Measurements from ENCODE around the gene BLOC1S1.

The BLOC1S1 gene

DNA sequence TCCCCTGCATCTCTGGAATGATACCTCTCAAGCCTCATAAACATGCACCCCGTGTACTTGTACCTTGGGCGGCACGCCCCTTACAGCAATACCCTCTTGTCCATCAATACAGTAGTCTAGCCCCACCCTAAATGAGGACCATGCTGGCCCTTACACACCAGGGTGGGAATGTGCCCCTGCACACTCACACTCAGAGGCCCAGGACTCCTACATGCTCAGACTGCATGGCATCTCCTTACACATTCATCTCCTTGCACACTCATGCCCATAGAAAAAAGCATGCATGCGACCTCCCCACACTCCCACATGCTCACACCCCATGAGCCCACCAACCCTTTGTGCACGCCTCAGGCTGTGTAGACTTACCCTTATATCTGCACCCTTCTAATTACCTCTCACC is 30.2 kb upstream of the BLOC1S1 start:
- H3K9me3 ChIP-seq (ENCODE audit: control insufficient read depth, low read length) = no peaks in the 10 kb centered on the region
- H2AK5ac ChIP-seq (ENCODE audit: low read length, severe bottlenecking) = no peak overlapping the region
- H2AFZ ChIP-seq (ENCODE audit: low read depth, low read length) = no peak overlapping the region
- H2BK5ac ChIP-seq (ENCODE audit: low read depth, low read length, poor library complexity, severe bottlenecking) = no peak overlapping the region
- DNase-seq = no peak
- H3K4me2 ChIP-seq (ENCODE audit: low read length, poor library complexity, severe bottlenecking) = no peak overlapping the region
- H3K23ac ChIP-seq (ENCODE audit: low read length in 2 of 2) = no peak overlapping the region
- H3K9ac ChIP-seq (ENCODE audit: low read length) = no peak overlapping the region
- no peak overlapping the region for H2BK15ac ChIP-seq (ENCODE audit: low read depth, poor library complexity, severe bottlenecking)
- no peak overlapping the region for H3K18ac ChIP-seq (ENCODE audit: low read depth in 1 of 2, low read length in 2 of 2)
- H3K4ac ChIP-seq (ENCODE audit: low read depth in 1 of 2, low read length in 2 of 2) = no peak overlapping the region
- H4K91ac ChIP-seq (ENCODE audit: low read length) = no peak overlapping the region
- no peak overlapping the region for H3K4me3 ChIP-seq (ENCODE audit: insufficient read depth in 1 of 2, low read depth in 1 of 2, low read length in 2 of 2)
- peaks cover 0 to 33% of the 10 kb centered on the region in 2 experiments for H3K27me3 ChIP-seq (ENCODE audit: control insufficient read depth in 1 of 2, insufficient read depth in 1 of 2, low read length in 2 of 2)
- H3K4me1 ChIP-seq (ENCODE audit: control insufficient read depth, insufficient read depth, low read depth, low read length) = peaks cover 9% of the 10 kb centered on the region
- no peak overlapping the region for H2BK120ac ChIP-seq (ENCODE audit: low read depth, low read length)
- H3K14ac ChIP-seq (ENCODE audit: low read length in 2 of 2) = no peak overlapping the region
- no peak overlapping the region for H2BK12ac ChIP-seq (ENCODE audit: low read length in 2 of 2)
- no peak overlapping the region for H3K27ac ChIP-seq (ENCODE audit: low read length, poor library complexity, severe bottlenecking)
- H3K36me3 ChIP-seq (ENCODE audit: control insufficient read depth in 1 of 2, insufficient read depth in 2 of 2, low read depth in 1 of 2, low read length in 2 of 2) = peaks cover 0 to 38% of the 10 kb centered on the region in 2 experiments
- H3K79me1 ChIP-seq (replicated peaks; ENCODE audit: low read length, poor library complexity, severe bottlenecking) = no peaks in the 10 kb centered on the region
- WGBS = 85% methylated on average over 5 of the region's 5 CpGs
- H4K8ac ChIP-seq (ENCODE audit: low read length) = no peak overlapping the region

DNA sequence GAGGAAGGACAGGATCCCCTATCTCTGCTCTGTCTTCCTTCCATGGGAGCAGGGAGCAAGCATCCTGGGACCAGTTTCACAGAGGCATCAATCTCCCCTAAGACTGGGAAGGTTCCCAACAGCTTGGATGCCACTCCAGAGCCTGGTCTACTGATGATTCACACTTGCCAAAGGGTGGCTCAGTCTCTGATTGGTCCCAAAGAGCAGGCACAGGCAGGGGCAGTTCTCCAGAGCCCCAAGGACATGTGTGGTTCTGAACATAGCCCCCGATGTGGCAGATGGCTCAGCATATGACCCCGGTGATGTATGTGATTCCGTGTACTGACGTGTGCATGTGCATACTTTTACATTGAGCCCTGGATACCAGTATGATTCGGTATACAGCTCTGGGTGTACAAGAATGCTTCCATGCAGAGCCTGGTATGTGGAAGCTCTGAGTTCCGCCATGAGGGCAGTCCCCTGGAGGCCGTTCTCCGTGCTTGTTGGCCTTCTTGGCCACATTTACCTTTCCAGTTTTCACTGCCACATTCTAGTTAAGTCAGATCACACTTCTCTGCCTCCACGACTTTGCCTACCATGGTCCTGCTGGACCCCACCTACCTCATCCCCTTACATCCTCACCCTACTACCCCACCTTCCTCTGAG is 29.4 kb upstream of the BLOC1S1 start:
- peaks cover 0 to 43% of the 10 kb centered on the region in 2 experiments for H3K36me3 ChIP-seq (ENCODE audit: control insufficient read depth in 1 of 2, insufficient read depth in 2 of 2, low read depth in 1 of 2, low read length in 2 of 2)
- H3K27ac ChIP-seq (ENCODE audit: low read length, poor library complexity, severe bottlenecking) = no peak overlapping the region
- H4K8ac ChIP-seq (ENCODE audit: low read length) = no peak overlapping the region
- no peak overlapping the region for H2BK120ac ChIP-seq (ENCODE audit: low read depth, low read length)
- no peak overlapping the region for H4K91ac ChIP-seq (ENCODE audit: low read length)
- H3K4me1 ChIP-seq (ENCODE audit: control insufficient read depth, insufficient read depth, low read depth, low read length) = peaks cover 6% of the 10 kb centered on the region
- H3K18ac ChIP-seq (ENCODE audit: low read depth in 1 of 2, low read length in 2 of 2) = no peak overlapping the region
- H2AK5ac ChIP-seq (ENCODE audit: low read length, severe bottlenecking) = no peak overlapping the region
- H3K9ac ChIP-seq (ENCODE audit: low read length) = no peak overlapping the region
- no peak overlapping the region for H3K4me2 ChIP-seq (ENCODE audit: low read length, poor library complexity, severe bottlenecking)
- DNase-seq = no peak
- no peak overlapping the region for H3K4ac ChIP-seq (ENCODE audit: low read depth in 1 of 2, low read length in 2 of 2)
- no peak overlapping the region for H3K14ac ChIP-seq (ENCODE audit: low read length in 2 of 2)
- H2BK12ac ChIP-seq (ENCODE audit: low read length in 2 of 2) = no peak overlapping the region
- H3K23ac ChIP-seq (ENCODE audit: low read length in 2 of 2) = no peak overlapping the region
- H3K79me1 ChIP-seq (replicated peaks; ENCODE audit: low read length, poor library complexity, severe bottlenecking) = no peaks in the 10 kb centered on the region
- no peak overlapping the region for H2AFZ ChIP-seq (ENCODE audit: low read depth, low read length)
- 83% methylated on average over 9 of the region's 9 CpGs for WGBS
- H3K4me3 ChIP-seq (ENCODE audit: insufficient read depth in 1 of 2, low read depth in 1 of 2, low read length in 2 of 2) = no peak overlapping the region
- H2BK15ac ChIP-seq (ENCODE audit: low read depth, poor library complexity, severe bottlenecking) = no peak overlapping the region
- no peaks in the 10 kb centered on the region for H3K9me3 ChIP-seq (ENCODE audit: control insufficient read depth, low read length)
- no peak overlapping the region for H2BK5ac ChIP-seq (ENCODE audit: low read depth, low read length, poor library complexity, severe bottlenecking)
- H3K27me3 ChIP-seq (ENCODE audit: control insufficient read depth in 1 of 2, insufficient read depth in 1 of 2, low read length in 2 of 2) = peaks cover 0 to 26% of the 10 kb centered on the region in 2 experiments

DNA sequence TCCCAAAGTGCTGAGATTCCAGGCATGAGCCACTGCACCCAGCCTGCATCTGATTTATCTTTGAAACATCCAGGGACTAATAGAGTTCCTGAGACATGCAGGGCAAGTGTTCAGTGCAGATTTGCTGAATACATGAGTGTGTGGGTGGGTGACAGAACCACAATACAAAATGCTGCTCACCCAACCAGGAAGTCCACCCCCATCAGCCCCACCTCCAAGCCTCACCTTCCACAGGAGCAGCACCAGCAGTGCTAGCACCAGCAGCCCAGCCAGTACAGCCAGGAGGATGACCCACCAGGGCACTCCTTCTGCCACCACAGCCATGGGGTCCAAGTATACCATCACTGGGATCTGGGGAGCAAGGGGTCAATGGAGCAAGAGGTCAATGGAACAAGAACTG is 28.1 kb upstream of the BLOC1S1 start:
- no peaks in the 10 kb centered on the region for H3K9me3 ChIP-seq (ENCODE audit: control insufficient read depth, low read length)
- no peak overlapping the region for H2AFZ ChIP-seq (ENCODE audit: low read depth, low read length)
- H3K4me2 ChIP-seq (ENCODE audit: low read length, poor library complexity, severe bottlenecking) = no peak overlapping the region
- H2BK120ac ChIP-seq (ENCODE audit: low read depth, low read length) = no peak overlapping the region
- H3K4me1 ChIP-seq (ENCODE audit: control insufficient read depth, insufficient read depth, low read depth, low read length) = no peaks in the 10 kb centered on the region
- H3K27ac ChIP-seq (ENCODE audit: low read length, poor library complexity, severe bottlenecking) = no peak overlapping the region
- no peak overlapping the region for H2BK5ac ChIP-seq (ENCODE audit: low read depth, low read length, poor library complexity, severe bottlenecking)
- no peak overlapping the region for H3K9ac ChIP-seq (ENCODE audit: low read length)
- peaks cover 0 to 25% of the 10 kb centered on the region in 2 experiments for H3K27me3 ChIP-seq (ENCODE audit: control insufficient read depth in 1 of 2, insufficient read depth in 1 of 2, low read length in 2 of 2)
- no peak overlapping the region for H3K4ac ChIP-seq (ENCODE audit: low read depth in 1 of 2, low read length in 2 of 2)
- DNase-seq = no peak
- H2BK12ac ChIP-seq (ENCODE audit: low read length in 2 of 2) = no peak overlapping the region
- no peak overlapping the region for H3K18ac ChIP-seq (ENCODE audit: low read depth in 1 of 2, low read length in 2 of 2)
- no peak overlapping the region for H2AK5ac ChIP-seq (ENCODE audit: low read length, severe bottlenecking)
- no peaks in the 10 kb centered on the region for H3K79me1 ChIP-seq (replicated peaks; ENCODE audit: low read length, poor library complexity, severe bottlenecking)
- no peak overlapping the region for H3K23ac ChIP-seq (ENCODE audit: low read length in 2 of 2)
- H4K8ac ChIP-seq (ENCODE audit: low read length) = no peak overlapping the region
- H2BK15ac ChIP-seq (ENCODE audit: low read depth, poor library complexity, severe bottlenecking) = no peak overlapping the region
- H3K4me3 ChIP-seq (ENCODE audit: insufficient read depth in 1 of 2, low read depth in 1 of 2, low read length in 2 of 2) = no peak overlapping the region
- peaks cover 0 to 54% of the 10 kb centered on the region in 2 experiments for H3K36me3 ChIP-seq (ENCODE audit: control insufficient read depth in 1 of 2, insufficient read depth in 2 of 2, low read depth in 1 of 2, low read length in 2 of 2)
- H3K14ac ChIP-seq (ENCODE audit: low read length in 2 of 2) = no peak overlapping the region
- no peak overlapping the region for H4K91ac ChIP-seq (ENCODE audit: low read length)

DNA sequence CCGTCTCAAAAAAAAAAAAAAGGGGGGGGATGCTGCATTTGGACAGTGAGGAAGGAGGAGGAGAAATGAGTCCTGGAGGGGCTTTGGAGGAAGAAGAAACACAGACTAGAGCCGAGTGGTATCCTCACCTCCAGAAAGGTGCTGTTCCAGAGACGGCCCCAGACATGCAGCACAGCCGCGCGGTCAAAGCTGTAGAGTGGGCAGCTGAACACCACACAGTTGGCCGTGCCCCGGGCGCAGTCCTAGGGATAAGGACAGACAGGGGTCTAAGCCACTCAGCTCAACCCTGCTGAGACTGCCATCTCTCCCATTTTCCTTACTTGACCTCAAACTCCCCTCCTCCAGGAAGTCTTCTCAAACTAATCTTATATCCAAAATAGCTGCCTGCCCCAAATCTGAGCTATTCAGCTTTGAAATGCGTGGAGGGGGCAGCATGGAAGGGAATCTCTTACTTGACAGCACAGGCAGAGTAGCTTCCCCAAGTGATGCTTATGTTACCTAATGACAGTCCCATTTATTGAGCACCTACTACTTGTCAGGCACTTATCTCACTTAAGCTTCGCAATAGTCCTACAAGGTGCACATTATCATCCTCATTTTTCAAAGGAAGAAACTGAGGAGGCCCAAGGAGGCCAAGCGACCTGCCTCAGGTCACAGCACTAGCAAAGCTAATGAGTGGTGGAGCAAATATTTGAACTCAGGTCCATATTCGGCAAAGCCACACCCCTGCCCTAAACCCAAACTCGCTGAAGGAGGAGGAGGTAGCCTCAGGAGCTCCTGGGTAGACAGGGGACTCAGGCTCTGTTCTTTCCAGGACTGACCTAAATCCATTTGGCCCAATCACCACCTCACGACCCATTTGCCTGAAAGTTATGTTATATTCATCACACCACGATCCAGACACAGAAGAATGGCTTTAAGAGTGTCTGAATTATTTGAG is 26.9 kb upstream of the BLOC1S1 start:
- Histone ChIP-seq H3K14ac (ENCODE audit: low read length in 2 of 2) (no peak overlapping the region), H4K91ac (ENCODE audit: low read length) (no peak overlapping the region), H3K36me3 (ENCODE audit: control insufficient read depth in 1 of 2, insufficient read depth in 2 of 2, low read depth in 1 of 2, low read length in 2 of 2) (peaks cover 0 to 66% of the 10 kb centered on the region in 2 experiments), H3K79me1 (replicated peaks; ENCODE audit: low read length, poor library complexity, severe bottlenecking) (no peaks in the 10 kb centered on the region), H3K9me3 (ENCODE audit: control insufficient read depth, low read length) (no peaks in the 10 kb centered on the region), H3K23ac (ENCODE audit: low read length in 2 of 2) (no peak overlapping the region), H3K4me2 (ENCODE audit: low read length, poor library complexity, severe bottlenecking) (no peak overlapping the region), H3K27ac (ENCODE audit: low read length, poor library complexity, severe bottlenecking) (no peak overlapping the region), H2BK15ac (ENCODE audit: low read depth, poor library complexity, severe bottlenecking) (peak overlapping the region; percentile 16), H2AK5ac (ENCODE audit: low read length, severe bottlenecking) (no peak overlapping the region), H3K4me1 (ENCODE audit: control insufficient read depth, insufficient read depth, low read depth, low read length) (no peaks in the 10 kb centered on the region), H3K18ac (ENCODE audit: low read depth in 1 of 2, low read length in 2 of 2) (no peak overlapping the region), H4K8ac (ENCODE audit: low read length) (no peak overlapping the region), H3K4ac (ENCODE audit: low read depth in 1 of 2, low read length in 2 of 2) (no peak overlapping the region), H2BK120ac (ENCODE audit: low read depth, low read length) (no peak overlapping the region), H2AFZ (ENCODE audit: low read depth, low read length) (no peak overlapping the region), H3K27me3 (ENCODE audit: control insufficient read depth in 1 of 2, insufficient read depth in 1 of 2, low read length in 2 of 2) (peaks cover 0 to 22% of the 10 kb centered on the region in 2 experiments), H2BK12ac (ENCODE audit: low read length in 2 of 2) (no peak overlapping the region), H3K4me3 (ENCODE audit: insufficient read depth in 1 of 2, low read depth in 1 of 2, low read length in 2 of 2) (no peak overlapping the region), H2BK5ac (ENCODE audit: low read depth, low read length, poor library complexity, severe bottlenecking) (no peak overlapping the region), H3K9ac (ENCODE audit: low read length) (no peak overlapping the region)
- DNase-seq = no peak
- 86% methylated on average over 14 of the region's 16 CpGs for WGBS

Data from mesenchymal stem cell (in vitro differentiated cells and primary cell).